G401.6 (cell line): ENCODE measurements around the gene SYNE3.

Experiments used
- FAIRE-seq: peaks from 2 replicates; lab custom pipeline; 2012; peaks lifted over from hg19 to GRCh38; lab: Jason Lieb, UNC

Gene SYNE3

GRCh38 chr14:95471476-95471875 lies 45.0 kb downstream of the SYNE3 start:
- no peak for FAIRE-seq

- FAIRE-seq = no peak
These were observed 45.4 kb downstream of the SYNE3 start for GRCh38 chr14:95471016-95471415.

DNA sequence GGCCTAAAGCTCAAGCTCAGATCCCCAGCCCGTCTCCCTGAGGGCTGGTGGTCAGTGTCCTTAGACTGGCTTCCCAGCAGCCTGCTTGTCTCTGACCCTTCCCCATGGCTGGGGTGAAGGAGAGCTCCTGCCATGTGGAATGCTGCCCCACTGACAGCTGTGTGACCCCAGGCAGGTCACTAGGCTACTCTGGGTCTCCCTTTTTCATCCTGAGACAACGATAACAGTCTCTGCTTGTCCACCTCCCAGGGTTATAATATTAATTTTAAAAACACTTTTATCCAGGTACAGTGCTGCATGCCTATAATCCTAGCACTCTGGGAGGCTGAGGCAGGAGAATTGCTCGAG lies 47.3 kb downstream of the SYNE3 start:
- no peak for FAIRE-seq

GRCh38 chr14:95468448-95469133 lies 47.9 kb downstream of the SYNE3 start:
- FAIRE-seq = no peak

DNA sequence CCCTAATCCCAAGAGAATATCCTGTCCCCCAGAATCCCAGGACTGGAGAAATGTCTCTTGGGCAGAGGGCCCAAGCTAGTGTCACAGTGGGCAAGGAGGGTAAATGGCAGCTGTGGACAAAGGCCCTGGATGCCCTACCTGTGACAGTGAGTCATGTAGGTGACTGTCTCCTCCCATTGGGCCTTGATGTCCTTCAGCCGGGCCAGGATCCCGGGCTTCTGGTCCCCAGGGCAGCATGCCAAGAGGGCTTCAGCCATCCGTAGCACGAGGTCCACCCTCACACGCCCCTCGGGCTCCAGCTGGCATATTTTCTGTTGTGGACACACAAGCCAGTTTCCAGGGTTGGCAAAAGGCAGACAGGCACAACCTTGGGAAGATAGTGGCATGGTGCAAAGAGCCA lies 48.8 kb downstream of the SYNE3 start:
- FAIRE-seq = no peak

GRCh38 chr14:95467232-95467631 lies 49.2 kb downstream of the SYNE3 start:
- no peak for FAIRE-seq
